ENCODE data around the gene PLXNB2.
A peak's percentile ranks its signal among the peaks of the same experiment; 100 is the strongest.

Gene PLXNB2

GRCh38 chr22:50343541-50343935 is 36.1 kb upstream of the PLXNB2 start:
- no peak for DNase-seq (ENCODE audit: low spot score)
- TF ChIP-seq CTCF (IDR thresholded peaks at IDR 0.05; ENCODE audit: extremely low read depth, missing control alignments): no peak

GRCh38 chr22:50342651-50343540 is 35.5 kb upstream of the PLXNB2 start, which contains the start of gene PPP6R2:
Gene PPP6R2 (plus strand): TSS chr22:50343327. CDS start chr22:50393909, 50,582 bp downstream.
- TF ChIP-seq CTCF (IDR thresholded peaks at IDR 0.05; ENCODE audit: extremely low read depth, missing control alignments): no peak
- DNase-seq (ENCODE audit: low spot score): peak; percentile 96

DNA sequence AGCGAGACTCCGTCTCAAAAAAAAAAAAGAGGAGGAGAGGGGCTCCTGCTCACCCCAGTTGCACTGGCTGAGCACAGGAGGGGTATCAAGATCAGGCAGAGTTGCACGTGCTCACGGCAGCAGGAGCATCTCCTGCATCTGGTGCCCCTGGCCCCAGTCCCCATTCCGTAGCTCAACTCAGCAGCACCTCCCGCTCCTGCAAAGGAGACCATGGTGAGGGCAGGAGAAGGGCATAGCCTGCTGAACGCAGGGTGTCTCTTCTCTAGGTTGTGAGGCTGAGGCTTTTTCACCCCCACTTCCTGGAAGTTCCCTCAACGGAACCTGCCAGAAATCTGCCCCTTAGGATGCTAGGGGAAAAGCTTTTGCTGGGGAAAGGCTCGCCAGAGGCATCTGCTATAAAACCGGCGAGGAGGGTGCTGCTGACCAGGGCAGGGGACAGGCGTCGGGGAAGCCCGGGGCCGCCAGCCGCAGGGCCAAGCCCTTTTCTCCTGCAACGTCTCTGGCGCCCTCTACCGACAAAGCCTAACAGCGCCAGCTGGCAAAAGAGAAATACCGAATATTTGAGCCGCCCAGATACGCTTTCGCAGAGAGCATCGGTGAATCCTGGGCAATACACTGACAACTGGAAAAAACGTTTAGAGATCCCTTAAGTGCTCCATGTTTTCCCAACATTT is 34.7 kb upstream of the PLXNB2 start:
- peak; percentile 85 for DNase-seq (ENCODE audit: low spot score)
- peak; percentile 92 for TF ChIP-seq CTCF (IDR thresholded peaks at IDR 0.05; ENCODE audit: extremely low read depth, missing control alignments)

DNA sequence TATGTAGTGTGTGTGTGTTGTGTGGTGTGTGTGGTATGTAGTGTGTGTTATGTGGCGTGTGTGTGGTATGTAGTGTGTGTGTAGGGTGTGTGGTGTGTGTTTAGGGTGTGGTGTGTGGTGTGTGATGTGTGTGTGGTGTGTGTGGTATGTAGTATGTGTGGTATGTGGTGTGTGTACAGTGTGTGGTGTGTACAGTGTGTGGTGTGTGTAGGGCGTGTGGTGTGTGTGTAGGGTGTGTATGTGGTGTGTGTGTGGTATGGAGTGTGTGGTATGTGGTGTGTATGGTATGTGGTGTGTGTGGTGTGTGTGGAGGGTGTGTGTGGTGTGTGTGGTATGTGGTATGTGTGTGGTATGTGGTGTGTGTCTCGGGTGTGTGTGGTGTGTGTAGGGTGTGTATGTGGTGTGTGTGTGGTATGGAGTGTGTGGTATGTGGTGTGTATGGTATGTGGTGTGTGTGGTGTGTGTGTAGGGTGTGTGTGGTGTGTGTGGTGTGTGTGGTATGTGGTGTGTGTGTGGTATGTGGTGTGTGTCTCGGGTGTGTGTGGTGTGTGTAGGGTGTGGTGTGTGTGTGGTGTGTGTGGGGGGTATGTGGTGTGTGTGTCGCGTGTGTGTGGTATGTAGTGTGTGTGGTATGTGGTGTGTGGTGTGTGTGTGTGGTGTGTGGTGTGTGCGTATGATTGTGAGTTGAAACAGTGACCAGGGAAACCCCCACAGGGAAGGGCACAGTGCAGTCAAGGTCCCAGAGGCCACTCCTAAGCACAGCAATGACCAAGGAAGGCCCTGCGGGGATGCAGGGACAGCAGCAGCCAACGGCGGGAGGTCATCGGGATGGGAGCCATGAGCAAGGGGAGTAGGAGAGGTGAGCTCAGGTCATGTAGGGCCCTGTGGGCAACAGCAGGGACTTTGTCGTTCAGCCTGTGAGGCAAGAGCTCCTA is 32.8 kb upstream of the PLXNB2 start:
- no peak for TF ChIP-seq CTCF (IDR thresholded peaks at IDR 0.05; ENCODE audit: extremely low read depth, missing control alignments)
- DNase-seq (ENCODE audit: low spot score): no peak

DNA sequence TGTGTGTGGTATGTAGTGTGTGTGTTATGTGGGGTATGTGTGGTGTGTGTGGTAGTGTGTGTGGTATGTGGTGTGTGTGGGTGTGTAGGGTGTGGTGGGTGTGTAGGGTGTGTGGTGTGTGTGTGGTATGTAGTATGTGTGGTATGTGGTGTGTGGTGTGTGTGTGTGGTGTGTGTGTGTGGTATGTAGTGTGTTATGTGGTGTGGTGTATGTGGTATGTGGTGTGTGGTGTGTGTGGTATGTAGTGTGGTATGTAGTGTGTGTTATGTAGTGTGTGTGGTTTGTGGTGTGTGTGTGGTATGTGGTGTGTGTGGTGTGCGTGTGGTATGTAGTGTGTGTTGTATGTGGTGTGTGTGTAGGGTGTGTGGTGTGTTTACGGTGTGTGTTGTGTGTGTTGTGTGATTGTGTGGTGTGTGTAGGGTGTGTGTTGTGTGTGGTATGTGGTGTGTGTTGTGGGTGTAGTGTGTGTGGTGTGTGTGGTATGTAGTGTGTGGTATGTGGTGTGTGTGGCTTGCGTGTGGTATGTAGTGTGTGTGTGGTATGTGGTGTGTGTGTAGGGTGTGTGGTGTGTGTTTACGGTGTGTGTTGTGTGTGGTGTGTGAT is 31.5 kb upstream of the PLXNB2 start:
- TF ChIP-seq CTCF (IDR thresholded peaks at IDR 0.05; ENCODE audit: extremely low read depth, missing control alignments): no peak
- no peak for DNase-seq (ENCODE audit: low spot score)

GRCh38 chr22:50338042-50338573 is 30.7 kb upstream of the PLXNB2 start:
- TF ChIP-seq CTCF (IDR thresholded peaks at IDR 0.05; ENCODE audit: extremely low read depth, missing control alignments): no peak
- no peak for DNase-seq (ENCODE audit: low spot score)
